Astrocyte (in vitro differentiated cells and primary cell): ENCODE results near the gene ZNF839. TPM values are rescaled to one million over a fixed set of nuclear protein-coding genes. Genes with fewer than 3 reads are reported as not detected.

Source experiments
- DNase-seq: peaks from one replicate; pipeline ENCODE4 v3.0.0-alpha.2; 2010; ENCODE audit warnings: low read depth
- FAIRE-seq: peaks from 2 replicates; lab custom pipeline; 2011; peaks lifted over from hg19 to GRCh38; lab: Jason Lieb, UNC
- H2AFZ ChIP-seq: 2 replicates; pipeline ENCODE4 v1.6.0; 2012; ENCODE audit warnings: low read depth, low read length, inconsistent platforms
- H3K27ac ChIP-seq: 2 replicates; pipeline ENCODE4 v1.5.1; 2011; ENCODE audit warnings: low read depth, low read length, inconsistent platforms
- H3K27me3 ChIP-seq: 2 replicates; pipeline ENCODE4 v1.6.0; 2011; ENCODE audit warnings: low read length, inconsistent platforms; ENCODE audit not compliant: insufficient read depth
- H3K36me3 ChIP-seq: 2 replicates; pipeline ENCODE4 v1.5.1; 2011; ENCODE audit warnings: low read length, inconsistent platforms; ENCODE audit not compliant: insufficient read depth
- H3K4me1 ChIP-seq: 2 replicates; pipeline ENCODE4 v1.5.1; 2011; ENCODE audit warnings: low read length, inconsistent platforms; ENCODE audit not compliant: insufficient read depth
- H3K4me2 ChIP-seq: 2 replicates; pipeline ENCODE4 v1.6.0; 2012; ENCODE audit warnings: low read length, inconsistent platforms
- H3K4me3 ChIP-seq: 2 replicates; pipeline ENCODE4 v1.5.1; 2011; ENCODE audit warnings: low read depth, mild to moderate bottlenecking, low read length, inconsistent platforms; ENCODE audit not compliant: insufficient read depth
- H3K79me2 ChIP-seq: 2 replicates; pipeline ENCODE4 v1.6.0; 2012; ENCODE audit warnings: mild to moderate bottlenecking, low read length, inconsistent platforms; ENCODE audit not compliant: insufficient read depth
- H3K9ac ChIP-seq: 2 replicates; pipeline ENCODE4 v1.6.0; 2012; ENCODE audit warnings: mild to moderate bottlenecking, low read length, inconsistent platforms
- H3K9me3 ChIP-seq: 2 replicates; pipeline ENCODE4 v1.5.1; 2012; ENCODE audit warnings: low read depth, mild to moderate bottlenecking, low read length, inconsistent platforms; ENCODE audit not compliant: insufficient read depth
- H4K20me1 ChIP-seq: 2 replicates; pipeline ENCODE4 v1.6.0; 2012; ENCODE audit warnings: low read length, inconsistent platforms; ENCODE audit not compliant: insufficient read depth
- H3K27ac Mint-ChIP-seq: one replicate; pipeline ENCODE4 v1.8.0; 2021; ENCODE audit warnings: mild to moderate bottlenecking, mixed read lengths; ENCODE audit not compliant: unreplicated experiment
- H3K27me3 Mint-ChIP-seq: one replicate; pipeline ENCODE4 v1.8.0; 2021; ENCODE audit warnings: low read depth, mixed read lengths; ENCODE audit not compliant: unreplicated experiment
- H3K36me3 Mint-ChIP-seq: one replicate; pipeline ENCODE4 v1.8.0; 2021; ENCODE audit warnings: low read depth, mixed read lengths; ENCODE audit not compliant: unreplicated experiment
- H3K4me1 Mint-ChIP-seq: one replicate; pipeline ENCODE4 v1.8.0; 2021; ENCODE audit warnings: low read depth, mixed read lengths; ENCODE audit not compliant: unreplicated experiment
- H3K4me3 Mint-ChIP-seq: one replicate; pipeline ENCODE4 v1.8.0; 2021; ENCODE audit warnings: mild to moderate bottlenecking, moderate library complexity, mixed read lengths; ENCODE audit not compliant: unreplicated experiment
- H3K9me3 Mint-ChIP-seq: one replicate; pipeline ENCODE4 v1.8.0; 2021; ENCODE audit warnings: mild to moderate bottlenecking, mixed read lengths; ENCODE audit not compliant: unreplicated experiment
- EZH2 ChIP-seq: IDR thresholded peaks from 2 replicates; pipeline ENCODE4 v1.6.1; 2012; ENCODE audit warnings: mild to moderate bottlenecking, low read length, inconsistent platforms; ENCODE audit not compliant: insufficient read depth
- total RNA-seq: library from RNA; stranded (reverse); gene quantifications from 2 replicates; pipeline ENCODE4 v1.2.1, GENCODE V29; 2021
- TF ChIP-seq, protein P1 (sequence below): IDR thresholded peaks from 2 replicates; pipeline ENCODE4 v1.5.1; 2011; ENCODE audit warnings: low read depth, mild to moderate bottlenecking, inconsistent platforms, low read length, moderate library complexity; ENCODE audit not compliant: insufficient read depth

The ZNF839 gene
- total RNA-seq, 1 donor from 2014 or later = 8.0 TPM

GRCh38 chr14:102353126-102353619 lies 33.6 kb downstream of the ZNF839 start:
- Histone ChIP-seq H3K36me3 (peaks cover 25% of the 10 kb centered on the region), H3K27ac (no peak overlapping the region), H3K4me3 (no peak overlapping the region), H4K20me1 (no peaks in the 10 kb centered on the region), H3K79me2 (no peaks in the 10 kb centered on the region), H3K9me3 (no peaks in the 10 kb centered on the region), H2AFZ (no peak overlapping the region), H3K9ac (no peak overlapping the region), H3K4me1 (no peaks in the 10 kb centered on the region), H3K4me2 (no peak overlapping the region), H3K27me3 (no peaks in the 10 kb centered on the region)
- Mint-ChIP-seq H3K27me3 (no peaks in the 10 kb centered on the region), H3K27ac (no peak overlapping the region), H3K36me3 (peaks cover 18% of the 10 kb centered on the region), H3K4me3 (no peak overlapping the region), H3K4me1 (no peaks in the 10 kb centered on the region), H3K9me3 (no peaks in the 10 kb centered on the region)
- FAIRE-seq (no peak), DNase-seq (no peak)
- TF ChIP-seq EZH2 = no peak
- TF ChIP-seq, protein P1, sequence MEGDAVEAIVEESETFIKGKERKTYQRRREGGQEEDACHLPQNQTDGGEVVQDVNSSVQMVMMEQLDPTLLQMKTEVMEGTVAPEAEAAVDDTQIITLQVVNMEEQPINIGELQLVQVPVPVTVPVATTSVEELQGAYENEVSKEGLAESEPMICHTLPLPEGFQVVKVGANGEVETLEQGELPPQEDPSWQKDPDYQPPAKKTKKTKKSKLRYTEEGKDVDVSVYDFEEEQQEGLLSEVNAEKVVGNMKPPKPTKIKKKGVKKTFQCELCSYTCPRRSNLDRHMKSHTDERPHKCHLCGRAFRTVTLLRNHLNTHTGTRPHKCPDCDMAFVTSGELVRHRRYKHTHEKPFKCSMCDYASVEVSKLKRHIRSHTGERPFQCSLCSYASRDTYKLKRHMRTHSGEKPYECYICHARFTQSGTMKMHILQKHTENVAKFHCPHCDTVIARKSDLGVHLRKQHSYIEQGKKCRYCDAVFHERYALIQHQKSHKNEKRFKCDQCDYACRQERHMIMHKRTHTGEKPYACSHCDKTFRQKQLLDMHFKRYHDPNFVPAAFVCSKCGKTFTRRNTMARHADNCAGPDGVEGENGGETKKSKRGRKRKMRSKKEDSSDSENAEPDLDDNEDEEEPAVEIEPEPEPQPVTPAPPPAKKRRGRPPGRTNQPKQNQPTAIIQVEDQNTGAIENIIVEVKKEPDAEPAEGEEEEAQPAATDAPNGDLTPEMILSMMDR = no peak

GRCh38 chr14:102356280-102356679 lies 36.7 kb downstream of the ZNF839 start:
- Mint-ChIP-seq H3K4me1 (no peaks in the 10 kb centered on the region), H3K4me3 (no peak overlapping the region), H3K27me3 (no peaks in the 10 kb centered on the region), H3K36me3 (peaks cover 13% of the 10 kb centered on the region), H3K27ac (no peak overlapping the region), H3K9me3 (no peaks in the 10 kb centered on the region)
- H3K4me1 ChIP-seq = no peaks in the 10 kb centered on the region
- no peaks in the 10 kb centered on the region for H3K27me3 ChIP-seq
- peaks cover 21% of the 10 kb centered on the region for H3K36me3 ChIP-seq
- no peak overlapping the region for H3K27ac ChIP-seq
- peaks cover 14% of the 10 kb centered on the region for H3K79me2 ChIP-seq
- no peaks in the 10 kb centered on the region for H4K20me1 ChIP-seq
- FAIRE-seq (no peak), DNase-seq (no peak)
- H2AFZ ChIP-seq = no peak overlapping the region
- TF ChIP-seq, protein P1 = no peak
- TF ChIP-seq EZH2 = no peak
- no peak overlapping the region for H3K4me3 ChIP-seq
- no peaks in the 10 kb centered on the region for H3K9me3 ChIP-seq
- no peak overlapping the region for H3K9ac ChIP-seq
- H3K4me2 ChIP-seq = no peak overlapping the region

DNA sequence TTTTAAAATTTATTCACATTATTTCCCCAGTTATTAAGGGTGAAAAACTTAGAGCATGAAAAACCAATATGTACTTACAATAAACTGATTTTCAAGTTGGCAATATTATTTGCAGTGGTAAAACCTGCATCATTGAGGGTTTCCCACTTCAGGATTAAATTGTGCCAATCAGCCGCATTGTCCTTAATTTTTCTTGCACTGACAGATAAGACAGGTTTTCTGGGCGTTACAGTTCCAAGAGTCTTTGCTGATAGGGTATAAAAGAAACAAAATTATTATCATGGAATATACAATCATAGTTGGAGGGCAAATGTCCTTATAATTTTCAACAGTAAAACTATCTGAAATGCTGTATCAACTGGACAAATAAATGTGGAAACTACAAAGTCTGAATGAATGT lies 39.8 kb downstream of the ZNF839 start:
- H3K27me3 Mint-ChIP-seq = no peaks in the 10 kb centered on the region
- Histone ChIP-seq H3K36me3 (peaks cover 14% of the 10 kb centered on the region), H3K4me3 (no peak overlapping the region), H3K4me2 (no peak overlapping the region), H3K27ac (no peak overlapping the region), H3K4me1 (peaks cover 14% of the 10 kb centered on the region), H3K9ac (no peak overlapping the region), H3K79me2 (peaks cover 35% of the 10 kb centered on the region), H2AFZ (no peak overlapping the region), H3K27me3 (no peaks in the 10 kb centered on the region), H4K20me1 (peaks cover 8% of the 10 kb centered on the region), H3K9me3 (no peaks in the 10 kb centered on the region)
- no peak overlapping the region for H3K27ac Mint-ChIP-seq
- no peaks in the 10 kb centered on the region for H3K9me3 Mint-ChIP-seq
- DNase-seq (no peak), FAIRE-seq (no peak)
- H3K36me3 Mint-ChIP-seq = peaks cover 10% of the 10 kb centered on the region
- peaks cover 9% of the 10 kb centered on the region for H3K4me1 Mint-ChIP-seq
- TF ChIP-seq, protein P1 = no peak
- TF ChIP-seq EZH2 = no peak
- H3K4me3 Mint-ChIP-seq = no peak overlapping the region
